Cardiac septum (tissue), 1 donor: ENCODE measurements around the gene SEMA4D. TPM values are rescaled to one million over a fixed set of nuclear protein-coding genes. Genes with fewer than 3 reads are reported as not detected.
A peak's percentile ranks its signal among the peaks of the same experiment; 100 is the strongest.

Experiments used
- DNase-seq: peaks from one replicate; pipeline ENCODE4 v3.0.0-alpha.2; 2020; ENCODE audit warnings: low spot score
- intact Hi-C: fragments of 100-400 bp; cut with DNase I; formaldehyde crosslinking; loops from one replicate; pipeline ENCODE4 v1.14.0; 2022
- total RNA-seq: library from RNA; stranded (reverse); fragmentation: NEBNext Ultra II Directional; extraction: Animal tissue kit (Norgen Biotek cat#: 25700); gene quantifications from one replicate; pipeline ENCODE4 v1.2.1, GENCODE V29; 2021
- donor health status: DM: no; HTN: no; CAD: no.

The SEMA4D gene
- total RNA-seq, 1 donor from 2014 or later = 21.4 TPM

DNA sequence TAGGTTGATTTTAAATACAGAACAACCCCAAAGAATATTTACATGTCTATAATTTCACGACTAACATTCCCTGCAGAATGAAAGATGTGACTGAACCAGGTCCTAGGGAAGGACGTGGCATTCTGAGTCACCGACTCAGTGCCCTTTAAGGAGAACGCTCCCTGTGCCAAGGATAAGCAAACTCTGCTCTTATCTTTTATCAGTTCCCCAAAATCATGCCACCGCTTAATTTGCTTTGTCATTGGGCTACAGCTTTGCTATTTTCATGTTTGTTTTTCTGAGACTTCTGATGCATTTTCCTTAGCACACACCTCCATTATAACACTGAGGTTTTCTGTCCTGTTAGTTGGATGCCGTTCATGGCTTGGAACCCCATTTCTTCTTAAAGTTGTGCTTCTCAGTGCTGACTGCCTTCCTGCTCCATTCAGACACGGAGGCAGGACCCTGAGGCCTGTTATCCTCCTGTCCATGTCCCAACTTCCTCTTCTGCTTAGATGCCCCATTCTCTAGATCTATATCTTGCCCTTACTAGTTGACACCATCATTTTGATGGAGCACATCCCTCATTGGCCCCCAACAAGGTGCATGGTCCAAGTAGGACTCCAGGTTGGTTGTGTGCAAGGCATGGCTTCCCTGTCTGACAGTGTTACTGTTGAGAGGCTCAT is 11.2 kb upstream of the SEMA4D start:
- DNase-seq = no peak
- intact Hi-C loops = no loop called here

GRCh38 chr9:89505911-89506310 is 8.0 kb upstream of the SEMA4D start:
- DNase-seq = no peak
- intact Hi-C loops = no loop called here

GRCh38 chr9:89505048-89505447 is 7.1 kb upstream of the SEMA4D start:
- DNase-seq = no peak

DNA sequence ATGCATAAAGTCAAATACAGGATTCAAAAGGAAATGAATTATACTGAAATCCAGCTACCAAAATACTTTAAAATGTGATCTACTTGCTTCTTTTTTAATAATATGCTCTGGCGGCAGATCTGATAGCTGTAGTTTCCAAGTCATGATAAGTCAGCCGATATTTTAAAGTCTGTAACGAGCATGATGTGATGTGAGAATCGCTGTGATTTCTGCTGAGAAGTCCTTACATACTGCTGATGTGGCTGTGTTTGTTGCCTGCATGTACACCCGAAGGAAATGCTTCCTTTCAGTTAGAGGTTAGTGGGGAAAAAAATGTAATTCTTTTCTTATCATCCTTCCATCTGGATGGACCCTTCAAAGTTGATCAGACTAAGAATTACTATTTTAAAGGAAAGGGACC is 4.8 kb upstream of the SEMA4D start:
- no peak for DNase-seq
- intact Hi-C loops = no loop called here

More at GRCh38 chr9:89505048-89505447, 7.1 kb upstream of the SEMA4D start:
- intact Hi-C loops = no loop called here

GRCh38 chr9:89502038-89502601 is 4.2 kb upstream of the SEMA4D start:
- DNase-seq = no peak
- intact Hi-C loops = no loop called here

DNA sequence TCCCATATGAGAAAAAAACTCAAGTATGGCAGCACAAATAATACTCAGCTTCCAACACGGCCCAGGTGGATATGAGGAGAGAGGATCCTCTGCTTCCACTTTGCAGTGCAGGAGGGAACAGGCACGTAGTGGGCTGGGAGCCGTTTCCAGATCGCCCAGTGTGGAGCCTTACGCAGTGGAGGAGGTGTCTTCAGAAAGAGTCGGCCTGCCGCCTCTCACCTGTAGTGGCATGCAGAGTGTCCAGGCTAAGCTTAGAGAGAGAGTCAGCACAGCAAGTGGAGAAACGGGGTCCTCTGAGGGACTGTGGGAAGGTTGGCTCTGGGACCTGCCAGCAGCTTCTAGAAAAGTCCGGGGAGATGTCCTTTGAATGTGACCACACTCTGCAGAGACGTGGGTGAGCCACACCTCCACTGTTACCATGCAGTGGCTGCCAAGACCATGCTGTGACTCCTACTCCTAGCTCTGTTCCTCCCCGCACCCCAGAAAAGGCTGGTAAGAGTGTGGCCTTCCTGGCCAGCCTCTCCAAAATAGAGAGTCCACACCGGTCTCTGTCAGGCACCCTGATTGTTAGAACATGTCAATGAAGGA is 3.5 kb upstream of the SEMA4D start:
- DNase-seq = no peak
- intact Hi-C loops = no loop called here

GRCh38 chr9:89500008-89500407 is 2.1 kb upstream of the SEMA4D start:
- intact Hi-C loops = no loop called here
- no peak for DNase-seq

GRCh38 chr9:89498852-89499480 is 1.1 kb upstream of the SEMA4D start:
- DNase-seq = no peak
- intact Hi-C loops = no loop called here

GRCh38 chr9:89497257-89497963 is 503 bp downstream of the SEMA4D start:
- intact Hi-C loops = no loop called here
- DNase-seq = peak; percentile 74

- intact Hi-C loops = no loop called here
- DNase-seq = peak; percentile 81
Measured at GRCh38 chr9:89496645-89497256, 1.2 kb downstream of the SEMA4D start.

DNA sequence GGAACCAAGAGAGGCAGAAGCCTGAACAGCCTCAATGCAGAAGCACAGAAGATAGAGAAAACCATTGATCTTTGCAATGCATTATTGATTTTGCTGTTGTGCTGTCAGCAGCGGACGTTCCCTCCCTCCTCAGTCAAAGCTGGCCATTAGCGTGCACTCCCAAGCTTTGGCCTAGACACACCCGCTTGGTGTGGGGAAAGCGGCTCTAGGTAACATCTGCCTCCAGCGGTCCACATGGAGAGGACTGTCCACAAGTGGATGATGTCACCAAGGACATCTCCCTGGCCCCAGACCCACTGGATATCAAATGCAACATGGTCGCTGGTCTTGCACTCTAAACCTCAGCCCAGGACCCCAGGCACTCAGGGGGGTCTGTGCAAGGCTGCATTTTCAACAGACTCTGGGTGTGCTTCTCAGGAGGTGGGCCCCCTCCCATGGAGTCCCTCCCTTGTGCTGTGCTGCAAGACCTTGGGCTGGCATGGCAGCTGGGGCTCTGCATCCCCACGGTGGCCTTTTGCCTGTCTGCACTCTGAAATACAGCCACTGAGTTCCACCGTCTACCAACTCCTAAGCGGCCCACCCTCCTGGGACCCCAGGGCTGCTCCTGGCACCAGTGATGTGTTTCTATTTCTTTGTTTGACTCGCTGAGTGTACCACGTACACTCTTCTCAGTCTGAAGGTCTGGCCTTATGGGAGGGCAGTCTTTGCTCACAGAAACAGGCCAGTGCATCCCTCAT is 1.9 kb downstream of the SEMA4D start:
- intact Hi-C loops = no loop called here
- DNase-seq = peak; percentile 41

DNA sequence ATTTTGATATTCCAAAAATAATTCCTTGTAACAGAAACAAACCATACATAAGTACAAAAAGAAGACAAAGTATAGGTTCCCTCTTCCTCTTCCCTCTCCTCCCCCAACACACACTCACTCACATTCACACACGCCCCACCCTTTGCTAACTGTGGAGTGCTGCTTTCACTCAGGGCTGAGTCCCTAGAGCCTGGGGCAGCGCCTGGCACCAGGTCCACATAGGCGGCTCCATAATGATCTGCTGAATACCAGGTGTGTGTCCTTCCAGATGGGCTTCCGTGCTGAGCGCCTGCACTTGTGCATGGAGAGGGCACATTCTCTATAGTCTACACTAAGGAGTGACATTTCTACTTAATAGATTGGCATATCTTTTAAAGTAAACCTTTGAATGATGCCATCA is 3.7 kb downstream of the SEMA4D start:
- intact Hi-C loops = no loop called here
- DNase-seq = peak; percentile 64

DNA sequence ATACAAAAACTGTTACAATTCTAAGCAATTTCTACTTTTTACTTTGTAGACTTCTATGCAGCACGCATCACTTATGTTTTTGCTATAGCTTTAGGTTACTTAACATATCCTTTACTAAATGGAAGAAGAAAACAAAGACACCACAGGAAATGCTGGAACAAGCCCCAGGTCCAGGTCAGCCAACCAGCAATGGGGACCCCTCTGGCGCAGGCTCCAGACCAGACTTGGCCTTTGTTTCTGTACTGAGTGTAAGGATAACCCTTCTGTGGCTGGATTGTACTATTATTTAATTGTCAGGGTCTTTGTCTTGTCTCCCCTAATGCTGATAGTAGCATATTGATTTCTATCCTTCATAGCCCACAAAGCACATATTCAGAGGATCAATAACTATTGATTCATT is 4.2 kb downstream of the SEMA4D start:
- intact Hi-C loops = no loop called here
- DNase-seq = no peak

DNA sequence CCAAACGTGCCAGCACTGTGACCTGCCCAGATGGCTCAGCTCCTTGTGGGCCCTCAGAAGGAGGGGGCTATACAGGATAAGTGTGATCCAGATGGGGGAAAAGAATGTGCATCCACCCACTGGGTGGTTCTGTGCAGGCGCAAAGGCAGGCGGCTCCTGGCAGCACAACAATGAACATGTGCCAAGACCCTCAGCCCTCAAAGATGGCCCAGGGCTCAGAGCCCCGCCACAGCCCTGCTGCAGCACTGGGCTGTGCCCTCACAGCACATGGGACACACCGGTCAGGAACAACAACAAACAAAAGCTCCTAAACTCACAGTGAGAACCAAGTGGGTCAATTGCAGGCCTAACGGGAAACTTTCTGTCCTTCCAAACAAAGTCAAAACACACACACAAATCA is 4.7 kb downstream of the SEMA4D start:
- intact Hi-C loops = no loop called here
- no peak for DNase-seq

GRCh38 chr9:89492586-89492985 is 5.3 kb downstream of the SEMA4D start:
- intact Hi-C loops = no loop called here
- no peak for DNase-seq

DNA sequence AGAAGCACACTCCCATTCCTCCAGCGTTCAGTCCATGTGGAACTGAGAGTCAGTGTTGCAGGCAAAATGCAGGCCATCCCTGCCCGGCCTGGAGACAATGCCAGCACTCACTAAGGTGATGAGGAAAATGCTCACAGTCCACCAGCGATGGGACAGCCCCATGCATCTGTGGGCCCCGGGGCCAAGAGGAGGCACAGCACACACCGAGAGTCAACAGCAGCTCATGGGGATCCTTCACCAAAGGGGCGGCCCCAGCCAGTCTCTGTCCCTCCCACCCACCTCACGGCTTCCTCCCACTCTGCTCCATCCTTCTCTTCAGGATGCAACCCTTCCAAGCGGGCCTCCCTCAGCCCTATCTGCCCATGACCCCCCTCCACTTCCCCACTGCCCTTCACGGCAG is 6.2 kb downstream of the SEMA4D start:
- no peak for DNase-seq
- intact Hi-C loops = no loop called here

DNA sequence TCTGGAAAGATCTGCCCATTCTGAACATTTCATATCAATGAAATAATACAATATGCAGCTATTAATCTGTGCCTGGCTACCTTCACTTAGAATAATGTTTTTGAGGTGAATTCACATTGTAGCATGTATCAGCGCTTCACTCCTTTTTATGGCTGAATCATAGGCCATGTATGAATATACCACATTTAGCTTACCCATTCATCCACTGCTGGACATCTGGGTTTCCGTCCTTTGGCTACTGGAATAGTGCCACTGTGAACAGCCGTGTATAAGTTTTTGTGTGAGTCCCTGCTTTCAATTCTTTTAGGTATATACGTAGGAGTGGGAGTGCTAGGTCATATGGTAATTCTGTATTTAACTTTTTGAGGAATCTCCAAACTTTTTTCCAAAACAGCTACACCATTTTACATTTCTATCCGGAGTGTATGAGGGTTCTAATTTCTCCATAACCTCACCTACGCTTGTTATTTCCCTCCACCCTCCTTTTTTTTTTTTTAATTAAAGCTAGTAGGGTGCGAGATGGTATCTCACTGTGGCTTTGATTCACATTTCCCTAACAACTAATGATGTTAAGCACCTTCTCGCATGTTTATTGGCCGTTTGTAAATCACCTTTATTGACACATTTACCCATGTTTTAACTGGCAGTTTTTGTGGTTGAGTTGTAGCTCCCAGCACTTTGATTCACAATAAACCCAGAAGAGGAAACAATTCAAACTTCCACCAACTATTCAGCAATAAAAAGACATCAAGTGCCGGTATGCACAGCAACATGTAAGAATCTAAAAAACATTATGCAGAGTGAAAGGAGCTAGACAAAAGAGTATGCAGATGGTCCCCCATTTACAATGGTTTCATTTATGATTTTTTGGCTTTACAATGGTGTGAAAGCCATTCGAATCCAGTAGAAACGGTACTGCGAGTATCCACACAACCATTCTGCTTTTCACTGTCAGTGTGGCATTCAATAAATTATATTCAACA is 8.1 kb downstream of the SEMA4D start:
- no peak for DNase-seq
- intact Hi-C loops = no loop called here

- intact Hi-C loops = no loop called here
Measured at GRCh38 chr9:89488936-89489335, 9.0 kb downstream of the SEMA4D start.

More at GRCh38 chr9:89488936-89489335, 9.0 kb downstream of the SEMA4D start:
- DNase-seq = no peak
